ENCODE measurements around the gene MYO3B. TPM values are rescaled to one million over a fixed set of nuclear protein-coding genes. Genes with fewer than 3 reads are reported as not detected.

The MYO3B gene
- total and polyA plus RNA-seq, 8 donors, result 1.3 to 4.1 (median 2.6) TPM; not detected in 1

- H3K27ac ChIP-seq, result no peak overlapping the region
- intact Hi-C loops (cut with DNase I), result no loop called here
- ATAC-seq (no peak), DNase-seq (no peak)
- H3K4me1 ChIP-seq, result no peaks in the 10 kb centered on the region
- H3K36me3 ChIP-seq, result no peaks in the 10 kb centered on the region
- H3K9me3 ChIP-seq, result no peaks in the 10 kb centered on the region
- no peak overlapping the region for H3K4me3 ChIP-seq
- H3K27me3 ChIP-seq, result no peaks in the 10 kb centered on the region
- TF ChIP-seq, protein P1, sequence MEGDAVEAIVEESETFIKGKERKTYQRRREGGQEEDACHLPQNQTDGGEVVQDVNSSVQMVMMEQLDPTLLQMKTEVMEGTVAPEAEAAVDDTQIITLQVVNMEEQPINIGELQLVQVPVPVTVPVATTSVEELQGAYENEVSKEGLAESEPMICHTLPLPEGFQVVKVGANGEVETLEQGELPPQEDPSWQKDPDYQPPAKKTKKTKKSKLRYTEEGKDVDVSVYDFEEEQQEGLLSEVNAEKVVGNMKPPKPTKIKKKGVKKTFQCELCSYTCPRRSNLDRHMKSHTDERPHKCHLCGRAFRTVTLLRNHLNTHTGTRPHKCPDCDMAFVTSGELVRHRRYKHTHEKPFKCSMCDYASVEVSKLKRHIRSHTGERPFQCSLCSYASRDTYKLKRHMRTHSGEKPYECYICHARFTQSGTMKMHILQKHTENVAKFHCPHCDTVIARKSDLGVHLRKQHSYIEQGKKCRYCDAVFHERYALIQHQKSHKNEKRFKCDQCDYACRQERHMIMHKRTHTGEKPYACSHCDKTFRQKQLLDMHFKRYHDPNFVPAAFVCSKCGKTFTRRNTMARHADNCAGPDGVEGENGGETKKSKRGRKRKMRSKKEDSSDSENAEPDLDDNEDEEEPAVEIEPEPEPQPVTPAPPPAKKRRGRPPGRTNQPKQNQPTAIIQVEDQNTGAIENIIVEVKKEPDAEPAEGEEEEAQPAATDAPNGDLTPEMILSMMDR (IDR thresholded peaks at IDR 0.05), result no peak
Observed at GRCh38 chr2:170226216-170226615, 48.3 kb downstream of the MYO3B start.

- intact Hi-C loops (cut with DNase I), result no loop called here
Observed at GRCh38 chr2:170227507-170227947, 49.6 kb downstream of the MYO3B start.

DNA sequence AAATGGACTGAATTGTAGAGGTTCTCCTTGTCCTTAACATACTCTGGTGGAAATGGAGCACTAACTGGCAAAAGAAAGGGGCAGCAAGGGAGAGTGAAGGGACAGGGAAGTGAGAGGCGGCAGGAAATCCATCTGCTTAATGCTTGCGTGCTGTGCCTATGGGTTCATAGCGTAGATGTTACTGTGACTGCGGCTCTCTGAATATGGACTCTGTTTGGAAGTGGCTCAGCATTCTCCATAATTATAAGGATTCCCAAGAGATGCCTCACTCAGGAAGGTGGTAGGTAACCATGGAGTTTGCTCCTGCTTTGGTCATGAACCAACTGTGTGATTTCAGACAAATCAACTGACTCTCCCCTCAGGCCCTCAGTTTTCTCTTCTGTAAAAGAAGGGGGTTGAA is 50.0 kb downstream of the MYO3B start:
- TF ChIP-seq, protein P1 (IDR thresholded peaks at IDR 0.05), result no peak
- no peak overlapping the region for H3K4me3 ChIP-seq
- ATAC-seq (no peak), DNase-seq (no peak)
- H3K27me3 ChIP-seq, result no peaks in the 10 kb centered on the region
- no peaks in the 10 kb centered on the region for H3K9me3 ChIP-seq
- H3K27ac ChIP-seq, result no peak overlapping the region
- intact Hi-C loops (cut with DNase I), result no loop called here
- H3K4me1 ChIP-seq, result no peaks in the 10 kb centered on the region
- H3K36me3 ChIP-seq, result no peaks in the 10 kb centered on the region

More at GRCh38 chr2:170227507-170227947, 49.6 kb downstream of the MYO3B start:
- no peaks in the 10 kb centered on the region for H3K9me3 ChIP-seq
- ATAC-seq, result no peak
- H3K4me3 ChIP-seq, result no peak overlapping the region
- no peak for DNase-seq
- H3K27ac ChIP-seq, result no peak overlapping the region
- TF ChIP-seq, protein P1 (IDR thresholded peaks at IDR 0.05), result no peak
- H3K36me3 ChIP-seq, result no peaks in the 10 kb centered on the region
- no peaks in the 10 kb centered on the region for H3K27me3 ChIP-seq
- no peaks in the 10 kb centered on the region for H3K4me1 ChIP-seq

GRCh38 chr2:170228429-170228828 is 50.5 kb downstream of the MYO3B start:
- H3K4me1 ChIP-seq, result no peaks in the 10 kb centered on the region
- DNase-seq, result no peak
- no peak overlapping the region for H3K27ac ChIP-seq
- H3K36me3 ChIP-seq, result no peaks in the 10 kb centered on the region
- TF ChIP-seq, protein P1 (IDR thresholded peaks at IDR 0.05), result no peak
- intact Hi-C loops (cut with DNase I), result no loop called here
- ATAC-seq, result no peak
- no peaks in the 10 kb centered on the region for H3K27me3 ChIP-seq
- no peaks in the 10 kb centered on the region for H3K9me3 ChIP-seq
- no peak overlapping the region for H3K4me3 ChIP-seq

- Histone ChIP-seq H3K36me3 (no peaks in the 10 kb centered on the region), H3K4me3 (no peak overlapping the region), H3K27ac (no peak overlapping the region), H3K9me3 (no peaks in the 10 kb centered on the region), H3K4me1 (no peaks in the 10 kb centered on the region), H3K27me3 (no peaks in the 10 kb centered on the region)
- DNase-seq (no peak), ATAC-seq (peak; percentile 84)
- TF ChIP-seq, protein P1 (IDR thresholded peaks at IDR 0.05), result no peak
- intact Hi-C loops (cut with DNase I), result no loop called here
Observed at GRCh38 chr2:170229125-170229524, 51.2 kb downstream of the MYO3B start.

Data from left lung (tissue), 10 donors.